Right hindlimb (tissue), 1 donor: ENCODE measurements around the gene SLC2A6.

Experiments used
- DNase-seq: peaks from one replicate; pipeline ENCODE4 v3.0.0-alpha.2; 2018

Gene SLC2A6

GRCh38 chr9:133476036-133476931, 2.6 kb downstream of the SLC2A6 start:
- DNase-seq, result no peak

- no peak for DNase-seq
Measured at GRCh38 chr9:133475292-133476012, 3.4 kb downstream of the SLC2A6 start.

GRCh38 chr9:133474853-133475252, 4.0 kb downstream of the SLC2A6 start:
- no peak for DNase-seq

- DNase-seq, result no peak
Measured at GRCh38 chr9:133474215-133474614, 4.7 kb downstream of the SLC2A6 start.

- DNase-seq, result no peak
Measured at GRCh38 chr9:133473743-133474142, 5.2 kb downstream of the SLC2A6 start.

- DNase-seq, result no peak
Measured at GRCh38 chr9:133472753-133473378, 6.0 kb downstream of the SLC2A6 start.

GRCh38 chr9:133472277-133472645, 6.6 kb downstream of the SLC2A6 start:
- DNase-seq, result no peak

GRCh38 chr9:133471551-133472276, 7.2 kb downstream of the SLC2A6 start:
- DNase-seq, result peak; percentile 9

GRCh38 chr9:133470988-133471387, 7.9 kb downstream of the SLC2A6 start:
- DNase-seq, result no peak

GRCh38 chr9:133470427-133470924, 8.4 kb downstream of the SLC2A6 start:
- DNase-seq, result peak; percentile 18

- DNase-seq, result peak; percentile 16
Measured at GRCh38 chr9:133468777-133469421, 10.0 kb downstream of the SLC2A6 start.

GRCh38 chr9:133468374-133468773, 10.5 kb downstream of the SLC2A6 start:
- no peak for DNase-seq

GRCh38 chr9:133467101-133467500, 11.8 kb downstream of the SLC2A6 start:
- no peak for DNase-seq

- DNase-seq, result no peak
Measured at GRCh38 chr9:133465984-133466383, 12.9 kb downstream of the SLC2A6 start.

GRCh38 chr9:133464638-133465037, 14.3 kb downstream of the SLC2A6 start:
- no peak for DNase-seq

GRCh38 chr9:133463864-133464615, 14.9 kb downstream of the SLC2A6 start:
- DNase-seq, result no peak

GRCh38 chr9:133463234-133463863, 15.6 kb downstream of the SLC2A6 start:
- no peak for DNase-seq

GRCh38 chr9:133461975-133462374, 16.9 kb downstream of the SLC2A6 start:
- DNase-seq, result no peak

- DNase-seq, result peak; percentile 66
Measured at GRCh38 chr9:133460405-133461175, 18.3 kb downstream of the SLC2A6 start.
